Esophagus muscularis mucosa (tissue), 4 donors: Measurements from ENCODE around the gene ZFP91.

Source experiments
- EP300 ChIP-seq: sonication (generic); formaldehyde crosslinking; IDR thresholded peaks from one replicate; pipeline ENCODE4 v1.6.1; 2017; ENCODE audit warnings: antibody characterized with exemption
- POLR2A ChIP-seq: fragments of 450-650 bp; IDR thresholded peaks from one replicate; pipeline ENCODE4 v1.6.1; 2017; ENCODE audit warnings: antibody characterized with exemption, moderate library complexity, mild to moderate bottlenecking, low read depth
- TF ChIP-seq, protein P1 (sequence below), 3 experiments: fragments of 200-600 bp in 2 of 3; fragments of 450-650 bp in 1 of 3; sonication (generic) in 2 of 3; IDR thresholded peaks; one replicate each; pipeline ENCODE4 v1.5.1; 2017 to 2019; ENCODE audit warnings: antibody characterized with exemption in 3 of 3, mild to moderate bottlenecking in 2 of 3, moderate library complexity in 1 of 3

GRCh38 chr11:58576887-58577471, 1.9 kb upstream of the ZFP91 start:
- TF ChIP-seq, protein P1, sequence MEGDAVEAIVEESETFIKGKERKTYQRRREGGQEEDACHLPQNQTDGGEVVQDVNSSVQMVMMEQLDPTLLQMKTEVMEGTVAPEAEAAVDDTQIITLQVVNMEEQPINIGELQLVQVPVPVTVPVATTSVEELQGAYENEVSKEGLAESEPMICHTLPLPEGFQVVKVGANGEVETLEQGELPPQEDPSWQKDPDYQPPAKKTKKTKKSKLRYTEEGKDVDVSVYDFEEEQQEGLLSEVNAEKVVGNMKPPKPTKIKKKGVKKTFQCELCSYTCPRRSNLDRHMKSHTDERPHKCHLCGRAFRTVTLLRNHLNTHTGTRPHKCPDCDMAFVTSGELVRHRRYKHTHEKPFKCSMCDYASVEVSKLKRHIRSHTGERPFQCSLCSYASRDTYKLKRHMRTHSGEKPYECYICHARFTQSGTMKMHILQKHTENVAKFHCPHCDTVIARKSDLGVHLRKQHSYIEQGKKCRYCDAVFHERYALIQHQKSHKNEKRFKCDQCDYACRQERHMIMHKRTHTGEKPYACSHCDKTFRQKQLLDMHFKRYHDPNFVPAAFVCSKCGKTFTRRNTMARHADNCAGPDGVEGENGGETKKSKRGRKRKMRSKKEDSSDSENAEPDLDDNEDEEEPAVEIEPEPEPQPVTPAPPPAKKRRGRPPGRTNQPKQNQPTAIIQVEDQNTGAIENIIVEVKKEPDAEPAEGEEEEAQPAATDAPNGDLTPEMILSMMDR (IDR thresholded peaks at IDR 0.05) = peak; percentile 33 to 51 (median 50)
- TF ChIP-seq POLR2A (no peak), EP300 (no peak)
